ENCODE measurements around the gene DOCK11. TPM values are rescaled to one million over a fixed set of nuclear protein-coding genes. Genes with fewer than 3 reads are reported as not detected.

DOCK11 gene
- total RNA-seq, 6 experiments from 2014 or later: 1.1 to 4.4 (median 3.2) TPM

DNA sequence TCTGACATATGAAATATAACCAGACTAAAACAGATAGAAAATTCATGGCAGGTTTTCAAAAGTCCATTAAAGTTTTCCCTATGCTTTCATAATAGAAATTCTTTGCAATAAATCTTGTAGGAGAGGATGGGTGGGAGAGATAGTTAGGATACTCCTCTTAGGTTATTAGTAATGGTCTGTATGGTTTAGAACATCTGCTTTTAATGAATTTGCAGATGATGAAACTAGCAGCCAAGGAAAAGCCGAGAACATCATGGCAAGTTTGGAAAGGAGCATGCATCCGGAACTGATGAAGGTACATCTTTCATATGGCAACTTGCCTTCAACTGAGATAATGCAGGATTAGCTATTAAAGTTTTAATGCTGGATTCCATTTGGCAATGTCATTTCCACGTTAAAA lies 70.7 kb downstream of the DOCK11 start:
- no peaks in the 10 kb centered on the region for H3K4me1 ChIP-seq
- H3K27ac ChIP-seq: no peak overlapping the region
- intact Hi-C loops (cut with DNase I): no loop called here
- H3K36me3 ChIP-seq: no peaks in the 10 kb centered on the region
- TF ChIP-seq, protein P1, sequence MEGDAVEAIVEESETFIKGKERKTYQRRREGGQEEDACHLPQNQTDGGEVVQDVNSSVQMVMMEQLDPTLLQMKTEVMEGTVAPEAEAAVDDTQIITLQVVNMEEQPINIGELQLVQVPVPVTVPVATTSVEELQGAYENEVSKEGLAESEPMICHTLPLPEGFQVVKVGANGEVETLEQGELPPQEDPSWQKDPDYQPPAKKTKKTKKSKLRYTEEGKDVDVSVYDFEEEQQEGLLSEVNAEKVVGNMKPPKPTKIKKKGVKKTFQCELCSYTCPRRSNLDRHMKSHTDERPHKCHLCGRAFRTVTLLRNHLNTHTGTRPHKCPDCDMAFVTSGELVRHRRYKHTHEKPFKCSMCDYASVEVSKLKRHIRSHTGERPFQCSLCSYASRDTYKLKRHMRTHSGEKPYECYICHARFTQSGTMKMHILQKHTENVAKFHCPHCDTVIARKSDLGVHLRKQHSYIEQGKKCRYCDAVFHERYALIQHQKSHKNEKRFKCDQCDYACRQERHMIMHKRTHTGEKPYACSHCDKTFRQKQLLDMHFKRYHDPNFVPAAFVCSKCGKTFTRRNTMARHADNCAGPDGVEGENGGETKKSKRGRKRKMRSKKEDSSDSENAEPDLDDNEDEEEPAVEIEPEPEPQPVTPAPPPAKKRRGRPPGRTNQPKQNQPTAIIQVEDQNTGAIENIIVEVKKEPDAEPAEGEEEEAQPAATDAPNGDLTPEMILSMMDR (IDR thresholded peaks at IDR 0.05): no peak
- TF ChIP-seq POLR2A (IDR thresholded peaks at IDR 0.05): no peak
- ATAC-seq: no peak
- no peak for DNase-seq
- WGBS (ENCODE audit: insufficient coverage, low coverage, low lambda C conversion rate, missing lambda C conversion rate): 48% methylated on average over 3 of the region's 3 CpGs
- H3K9me3 ChIP-seq: no peaks in the 10 kb centered on the region
- no peaks in the 10 kb centered on the region for H3K27me3 ChIP-seq
- H3K4me3 ChIP-seq: no peak overlapping the region

DNA sequence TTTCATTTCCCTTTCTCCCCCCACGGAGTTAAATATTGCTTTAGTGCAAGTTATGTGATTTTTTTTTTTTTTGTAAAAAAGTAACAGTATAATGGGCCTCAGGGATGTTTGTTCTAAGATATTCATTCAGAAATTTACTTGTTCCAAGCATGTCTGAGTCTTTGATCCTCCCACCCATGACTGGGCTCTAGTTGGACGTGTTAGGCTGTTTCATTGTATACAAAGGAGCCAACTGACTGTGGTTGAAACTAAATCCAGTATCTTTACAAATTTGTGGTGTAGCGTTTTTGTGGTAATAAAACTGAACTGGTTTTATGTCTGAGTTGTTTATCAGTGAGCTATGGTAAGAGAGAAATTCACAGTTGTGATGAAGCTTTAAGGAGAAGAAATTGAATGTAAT lies 74.1 kb downstream of the DOCK11 start:
- H3K27ac ChIP-seq: no peak overlapping the region
- no peaks in the 10 kb centered on the region for H3K27me3 ChIP-seq
- H3K9me3 ChIP-seq: no peaks in the 10 kb centered on the region
- TF ChIP-seq POLR2A (IDR thresholded peaks at IDR 0.05): no peak
- TF ChIP-seq, protein P1 (IDR thresholded peaks at IDR 0.05): no peak
- intact Hi-C loops (cut with DNase I): no loop called here
- ATAC-seq (no peak), DNase-seq (no peak)
- no peaks in the 10 kb centered on the region for H3K4me1 ChIP-seq
- H3K4me3 ChIP-seq: no peak overlapping the region
- H3K36me3 ChIP-seq: no peaks in the 10 kb centered on the region
- 47% methylated on average over 3 of the region's 3 CpGs for WGBS (ENCODE audit: insufficient coverage, low coverage, low lambda C conversion rate, missing lambda C conversion rate)

DNA sequence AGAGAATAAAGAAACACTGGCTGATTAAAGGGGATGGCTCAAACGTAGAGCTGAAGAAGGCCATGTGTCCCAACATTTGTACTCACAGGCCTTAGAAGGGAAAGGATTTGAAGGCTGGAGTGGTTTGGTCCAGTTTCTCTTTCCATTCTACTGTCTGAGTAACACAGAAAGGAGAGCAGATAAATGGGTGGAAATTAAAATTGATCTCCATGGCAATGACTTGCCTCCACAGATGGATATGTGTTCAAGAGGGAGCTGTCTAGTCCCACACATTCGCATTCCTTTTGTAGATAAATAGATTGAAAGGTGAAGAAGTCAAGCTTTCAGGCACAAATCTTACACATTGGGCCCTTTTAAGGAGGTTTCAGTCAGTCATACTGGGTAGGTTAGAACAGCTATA lies 74.6 kb downstream of the DOCK11 start:
- 46% methylated on average over 2 of the region's 2 CpGs for WGBS (ENCODE audit: insufficient coverage, low coverage, low lambda C conversion rate, missing lambda C conversion rate)
- no peaks in the 10 kb centered on the region for H3K9me3 ChIP-seq
- H3K4me1 ChIP-seq: no peaks in the 10 kb centered on the region
- DNase-seq: no peak
- H3K36me3 ChIP-seq: no peaks in the 10 kb centered on the region
- no peak overlapping the region for H3K4me3 ChIP-seq
- intact Hi-C loops (cut with DNase I): no loop called here
- H3K27ac ChIP-seq: no peak overlapping the region
- H3K27me3 ChIP-seq: no peaks in the 10 kb centered on the region
- no peak for ATAC-seq
- TF ChIP-seq, protein P1 (IDR thresholded peaks at IDR 0.05): no peak
- TF ChIP-seq POLR2A (IDR thresholded peaks at IDR 0.05): no peak

DNA sequence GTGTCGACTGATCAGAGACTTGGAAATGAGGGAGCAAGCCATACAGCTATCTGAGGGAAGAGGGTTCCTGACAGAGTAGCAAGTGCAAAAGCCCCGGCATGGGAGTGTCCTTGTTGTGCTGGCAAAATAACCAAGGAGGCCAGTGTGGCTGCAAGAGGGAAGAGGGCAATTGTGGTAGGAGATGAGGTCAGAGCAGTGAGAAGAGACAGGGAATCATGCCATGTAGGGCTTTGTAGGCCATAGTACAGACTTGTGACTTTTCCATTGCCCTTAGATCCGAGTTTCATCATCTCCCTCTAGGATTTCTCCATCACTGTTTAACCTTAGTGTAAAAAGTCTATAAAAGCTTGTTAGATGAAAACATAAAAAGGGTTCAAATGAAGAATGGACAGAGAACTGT lies 76.2 kb downstream of the DOCK11 start:
- intact Hi-C loops (cut with DNase I): no loop called here
- Histone ChIP-seq H3K27me3 (no peaks in the 10 kb centered on the region), H3K36me3 (no peaks in the 10 kb centered on the region), H3K9me3 (no peaks in the 10 kb centered on the region), H3K4me3 (no peak overlapping the region), H3K27ac (peak overlapping the region in 1 of 3 donors; percentile 25), H3K4me1 (no peaks in the 10 kb centered on the region)
- WGBS (ENCODE audit: insufficient coverage, low coverage, low lambda C conversion rate, missing lambda C conversion rate): 45% methylated on average over 3 of the region's 3 CpGs
- TF ChIP-seq, protein P1 (IDR thresholded peaks at IDR 0.05): no peak
- TF ChIP-seq POLR2A (IDR thresholded peaks at IDR 0.05): no peak
- ATAC-seq (peak; percentile 93 to 99 (median 98)), DNase-seq (peak in 2 of 3 donors; percentile 50 to 58)

DNA sequence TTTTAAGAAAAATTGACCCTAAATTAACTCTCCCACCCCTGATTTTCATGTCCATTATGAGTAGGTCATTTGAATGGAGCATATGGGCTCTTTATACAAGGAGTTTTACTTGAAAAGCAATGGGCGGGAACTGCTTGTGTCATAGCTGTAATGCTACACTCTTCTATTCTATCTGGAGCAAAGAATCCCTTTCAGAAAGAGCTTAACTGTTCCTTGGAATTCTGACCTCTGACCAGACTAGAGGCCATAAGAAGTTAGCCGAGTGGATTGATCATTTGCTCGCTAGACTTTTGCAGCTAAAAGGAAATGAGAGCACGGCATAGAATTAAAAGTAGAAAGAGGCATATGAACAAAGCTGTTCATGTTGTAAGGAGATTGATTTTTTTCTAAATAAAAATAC lies 79.1 kb downstream of the DOCK11 start:
- no peak for TF ChIP-seq POLR2A (IDR thresholded peaks at IDR 0.05)
- TF ChIP-seq, protein P1 (IDR thresholded peaks at IDR 0.05): no peak
- Histone ChIP-seq H3K4me3 (no peak overlapping the region), H3K27ac (no peak overlapping the region), H3K27me3 (no peaks in the 10 kb centered on the region), H3K4me1 (no peaks in the 10 kb centered on the region), H3K9me3 (no peaks in the 10 kb centered on the region), H3K36me3 (no peaks in the 10 kb centered on the region)
- intact Hi-C loops (cut with DNase I): no loop called here
- DNase-seq (no peak), ATAC-seq (no peak)
- 77% methylated on average over 4 of the region's 4 CpGs for WGBS (ENCODE audit: insufficient coverage, low coverage, low lambda C conversion rate, missing lambda C conversion rate)
